GM18907 (cell line): ENCODE results near the gene OR5AS1.
"Not testable (repeated sequence)": the region's sequence is repeated elsewhere in the genome, so short reads cannot be mapped to it uniquely, and the experiment has no call there.

Experiments
- ATAC-seq: cut with Tn5 transposase; IDR thresholded peaks from one replicate; pipeline ENCODE4 v1.9.1; 2021; ENCODE audit warnings: mild to moderate bottlenecking, moderate library complexity; ENCODE audit not compliant: unreplicated experiment

OR5AS1 gene

GRCh38 chr11:56027354-56027753 lies at the start of gene OR5AS1:
TSS of gene OR5AS1 (plus strand) at chr11:56027654. CDS start at chr11:56030419, 2,765 bp downstream.
- ATAC-seq, result no peak

- ATAC-seq, result no peak
Measured at GRCh38 chr11:55994525-55994924, 32.9 kb upstream of the OR5AS1 start, which contains the start of gene OR5F1. TSS of gene OR5F1 (minus strand) at chr11:55994625. CDS start at chr11:55994625, 0 bp downstream.

- no peak for ATAC-seq
Measured at GRCh38 chr11:56010716-56011115, 16.7 kb upstream of the OR5AS1 start.

GRCh38 chr11:56013805-56014204 lies 13.6 kb upstream of the OR5AS1 start:
- ATAC-seq, result no peak

- no peak for ATAC-seq
Measured at GRCh38 chr11:56045538-56045937, 18.1 kb downstream of the OR5AS1 start.

- no peak for ATAC-seq
Measured at GRCh38 chr11:56048480-56048879, 21.0 kb downstream of the OR5AS1 start.

- ATAC-seq, result no peak
Measured at GRCh38 chr11:56049487-56049886, 22.0 kb downstream of the OR5AS1 start.

GRCh38 chr11:56056366-56056765 lies 28.9 kb downstream of the OR5AS1 start:
- ATAC-seq, result not testable (repeated sequence)

GRCh38 chr11:56057661-56058237 lies 30.3 kb downstream of the OR5AS1 start:
- ATAC-seq, result not testable (repeated sequence)

- ATAC-seq, result not testable (repeated sequence)
Measured at GRCh38 chr11:56058260-56058780, 30.9 kb downstream of the OR5AS1 start.

- no peak for ATAC-seq
Measured at GRCh38 chr11:56066980-56067379, 39.5 kb downstream of the OR5AS1 start.
